ENCODE results near the gene GIMD1.

GIMD1 gene

DNA sequence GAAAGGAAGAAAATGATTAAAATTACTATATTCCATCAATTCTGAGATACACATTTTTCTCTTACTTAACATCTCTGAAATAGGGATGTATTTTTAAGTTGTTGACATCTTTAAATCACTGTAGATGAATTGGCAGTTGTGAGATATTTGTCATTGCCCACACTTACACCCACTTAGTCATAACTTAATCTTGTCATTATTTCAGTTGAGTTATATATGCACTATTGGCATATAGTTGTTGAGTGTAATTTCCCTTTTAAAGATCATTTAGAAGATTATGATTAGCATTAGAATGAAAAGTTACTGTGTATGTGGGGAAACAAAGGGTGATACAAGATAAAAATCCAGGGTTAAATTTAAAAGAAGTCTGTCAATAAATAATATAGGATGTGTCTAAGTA lies 50.1 kb downstream of the GIMD1 start:
- DNase-seq (ENCODE audit: low read depth): no peak
- TF ChIP-seq, protein P1, sequence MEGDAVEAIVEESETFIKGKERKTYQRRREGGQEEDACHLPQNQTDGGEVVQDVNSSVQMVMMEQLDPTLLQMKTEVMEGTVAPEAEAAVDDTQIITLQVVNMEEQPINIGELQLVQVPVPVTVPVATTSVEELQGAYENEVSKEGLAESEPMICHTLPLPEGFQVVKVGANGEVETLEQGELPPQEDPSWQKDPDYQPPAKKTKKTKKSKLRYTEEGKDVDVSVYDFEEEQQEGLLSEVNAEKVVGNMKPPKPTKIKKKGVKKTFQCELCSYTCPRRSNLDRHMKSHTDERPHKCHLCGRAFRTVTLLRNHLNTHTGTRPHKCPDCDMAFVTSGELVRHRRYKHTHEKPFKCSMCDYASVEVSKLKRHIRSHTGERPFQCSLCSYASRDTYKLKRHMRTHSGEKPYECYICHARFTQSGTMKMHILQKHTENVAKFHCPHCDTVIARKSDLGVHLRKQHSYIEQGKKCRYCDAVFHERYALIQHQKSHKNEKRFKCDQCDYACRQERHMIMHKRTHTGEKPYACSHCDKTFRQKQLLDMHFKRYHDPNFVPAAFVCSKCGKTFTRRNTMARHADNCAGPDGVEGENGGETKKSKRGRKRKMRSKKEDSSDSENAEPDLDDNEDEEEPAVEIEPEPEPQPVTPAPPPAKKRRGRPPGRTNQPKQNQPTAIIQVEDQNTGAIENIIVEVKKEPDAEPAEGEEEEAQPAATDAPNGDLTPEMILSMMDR (conservative IDR thresholded peaks at IDR 0.05; ENCODE audit: control insufficient read depth, insufficient read depth, low read depth, low read length): no peak
- no peak overlapping the region for H3K4me3 ChIP-seq (ENCODE audit: control insufficient read depth, low read depth, low read length)

DNA sequence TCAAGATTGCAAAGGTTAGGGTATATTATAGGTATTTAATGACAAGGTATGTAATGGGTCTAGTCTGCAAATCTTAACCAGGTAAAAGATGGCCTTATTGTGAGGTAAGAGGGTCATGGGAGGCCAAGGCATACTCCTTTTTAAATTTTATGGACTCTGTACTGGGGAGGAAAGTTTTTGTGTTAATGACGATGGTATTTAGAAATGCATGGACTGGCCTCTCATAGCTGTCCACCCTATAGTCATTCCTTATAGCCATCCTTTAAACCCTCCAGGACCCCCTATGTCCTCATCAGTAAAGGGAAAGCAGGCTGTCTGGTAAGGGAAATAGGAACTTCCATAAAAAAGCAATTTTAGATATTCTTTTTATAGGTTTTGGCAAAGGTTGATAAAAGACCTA lies 50.8 kb downstream of the GIMD1 start:
- TF ChIP-seq, protein P1 (conservative IDR thresholded peaks at IDR 0.05; ENCODE audit: control insufficient read depth, insufficient read depth, low read depth, low read length): no peak
- no peak overlapping the region for H3K4me3 ChIP-seq (ENCODE audit: control insufficient read depth, low read depth, low read length)
- DNase-seq (ENCODE audit: low read depth): no peak

DNA sequence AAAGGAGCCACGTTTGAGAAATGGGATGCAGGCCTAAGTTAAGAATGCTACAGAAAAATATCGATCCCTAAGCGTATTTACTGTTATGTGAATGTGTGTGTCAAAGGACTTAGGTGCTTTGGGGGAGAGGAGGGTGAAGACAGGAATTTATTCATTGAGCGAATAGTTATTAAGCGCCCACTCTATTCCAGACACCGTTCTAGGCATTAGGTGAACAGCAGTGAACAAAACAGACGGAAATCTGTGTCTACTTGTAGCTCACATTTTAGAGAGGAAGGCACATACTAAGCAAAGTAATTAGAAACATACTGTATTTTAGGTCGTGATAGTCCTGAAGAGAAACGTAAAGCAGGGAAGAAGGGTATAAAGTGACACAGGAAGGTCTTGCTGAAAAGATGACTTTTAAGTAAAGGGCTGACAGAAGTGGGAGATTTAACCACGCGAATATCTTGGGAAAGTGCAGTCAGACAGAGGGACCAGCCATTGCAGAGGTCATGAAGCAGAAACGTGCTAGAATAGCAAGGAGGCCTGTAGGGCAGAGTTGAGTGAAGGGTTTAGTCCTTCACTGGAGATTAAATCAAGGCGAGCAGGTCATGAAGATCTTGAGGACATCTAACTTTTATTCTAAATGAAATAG lies 51.7 kb downstream of the GIMD1 start:
- DNase-seq (ENCODE audit: low read depth): peak; percentile 11

DNA sequence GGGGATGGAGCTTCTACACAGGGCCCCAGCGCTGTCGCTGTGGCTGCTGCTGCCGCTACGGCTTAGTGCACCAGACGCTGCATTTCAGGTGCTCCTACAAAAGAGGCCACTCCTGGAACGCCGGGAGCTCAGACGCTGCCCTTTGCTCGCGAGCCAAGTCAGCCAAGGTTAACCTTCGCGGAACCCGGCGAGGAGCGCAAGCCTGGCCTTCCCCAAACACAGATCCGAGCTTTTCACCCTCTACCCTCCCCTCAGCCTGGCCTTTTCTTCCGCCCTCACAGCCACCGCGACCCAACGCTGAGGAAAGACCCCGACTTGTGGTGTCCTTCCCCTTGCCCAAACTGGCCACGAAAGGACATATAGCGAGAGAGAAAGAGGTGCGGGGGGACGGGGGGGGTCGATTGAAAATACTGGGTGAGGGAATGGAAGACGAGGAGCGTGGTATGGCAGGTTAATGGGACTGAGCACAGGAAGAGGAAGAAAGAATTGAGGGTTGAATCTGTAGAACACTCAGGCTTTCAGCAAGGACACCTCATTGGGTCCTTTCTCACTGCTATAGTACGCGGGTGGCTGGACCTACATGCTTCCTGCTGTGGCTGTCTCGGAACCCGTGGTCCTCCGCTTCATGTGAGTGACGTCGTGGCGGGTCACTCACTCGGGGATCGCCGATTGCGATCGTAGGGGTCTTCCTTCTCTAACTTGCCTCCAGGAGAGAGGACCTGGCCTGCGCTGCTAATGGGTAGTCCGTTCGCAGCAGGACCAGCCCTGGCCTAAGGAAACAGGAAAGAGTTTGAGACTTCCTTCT lies 52.4 kb downstream of the GIMD1 start, which contains the start of the genes AIMP1 and TBCK:
Gene AIMP1 (plus strand): TSS at position 583 of the 805 bp plus-strand sequence. CDS start 8,460 bp downstream, outside the sequence.
Gene TBCK (minus strand): TSS at position 242 of the 805 bp plus-strand sequence. CDS start 7,249 bp downstream, outside the sequence.
- TF ChIP-seq, protein P1 (conservative IDR thresholded peaks at IDR 0.05; ENCODE audit: control insufficient read depth, insufficient read depth, low read depth, low read length): no peak
- H3K4me3 ChIP-seq (ENCODE audit: control insufficient read depth, low read depth, low read length): peak within 1 kb of the TSS; percentile 84
- DNase-seq (ENCODE audit: low read depth): peak; percentile 91

More for the DNA sequence above, 51.7 kb downstream of the GIMD1 start:
- peak overlapping the region; percentile 84 for H3K4me3 ChIP-seq (ENCODE audit: control insufficient read depth, low read depth, low read length)
- TF ChIP-seq, protein P1 (conservative IDR thresholded peaks at IDR 0.05; ENCODE audit: control insufficient read depth, insufficient read depth, low read depth, low read length): no peak

DNA sequence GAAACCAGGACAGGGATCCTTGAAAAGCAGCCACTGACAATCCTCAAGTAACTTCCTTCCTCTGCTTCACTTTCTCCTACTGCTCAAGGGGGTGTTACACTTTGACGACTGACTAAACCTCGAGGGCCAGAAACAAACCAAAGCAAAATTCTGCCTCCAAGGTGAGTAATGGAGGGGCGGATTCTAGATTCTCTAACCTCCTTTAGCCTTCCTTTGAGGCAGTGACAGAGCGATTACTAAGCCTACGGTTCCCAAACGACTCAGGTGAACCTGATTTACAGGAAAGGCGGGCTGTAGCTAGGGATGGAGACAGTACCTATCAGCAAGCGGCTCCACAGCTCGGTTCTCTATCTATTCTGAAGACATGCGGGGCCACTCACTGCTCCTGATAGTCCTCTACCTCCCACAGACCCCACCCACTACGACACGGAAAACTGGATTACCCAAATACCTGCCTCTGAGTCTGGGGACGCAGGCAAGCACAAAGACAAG lies 53.1 kb downstream of the GIMD1 start:
- H3K4me3 ChIP-seq (ENCODE audit: control insufficient read depth, low read depth, low read length): peak overlapping the region; percentile 84
- DNase-seq (ENCODE audit: low read depth): peak; percentile 55
- TF ChIP-seq, protein P1 (conservative IDR thresholded peaks at IDR 0.05; ENCODE audit: control insufficient read depth, insufficient read depth, low read depth, low read length): no peak

DNA sequence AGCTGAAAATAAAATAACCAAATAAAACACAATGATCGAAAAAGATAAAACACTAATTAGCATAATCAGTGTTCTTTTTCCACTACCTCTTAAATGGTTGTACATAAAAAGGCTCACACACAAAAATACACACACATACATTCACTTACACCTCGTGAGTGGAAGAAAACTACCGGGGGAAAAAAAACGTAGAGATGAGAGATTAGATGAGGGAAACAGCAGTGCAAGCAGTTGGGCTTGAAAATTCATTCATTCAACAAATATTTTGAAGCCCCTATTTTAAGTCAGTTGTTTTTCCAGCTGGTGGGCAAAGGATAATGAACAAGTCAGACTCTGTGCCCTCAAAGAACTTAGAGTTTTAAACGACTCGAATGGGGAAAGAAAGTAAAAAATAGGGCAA lies 53.6 kb downstream of the GIMD1 start:
- TF ChIP-seq, protein P1 (conservative IDR thresholded peaks at IDR 0.05; ENCODE audit: control insufficient read depth, insufficient read depth, low read depth, low read length): no peak

More for the DNA sequence above, 53.6 kb downstream of the GIMD1 start:
- H3K4me3 ChIP-seq (ENCODE audit: control insufficient read depth, low read depth, low read length): peak overlapping the region; percentile 84
- DNase-seq (ENCODE audit: low read depth): no peak
